Suprapubic skin (tissue), 2 donors: ENCODE measurements around the gene PLAAT2.

ENCODE experiments used
- EP300 ChIP-seq: sonication (generic); formaldehyde crosslinking; IDR thresholded peaks from one replicate; pipeline ENCODE4 v1.6.1; 2017; ENCODE audit warnings: antibody characterized with exemption
- POLR2A ChIP-seq, 2 donors: fragments of 450-650 bp; IDR thresholded peaks; one replicate each; pipeline ENCODE4 v1.6.1; 2017; ENCODE audit warnings: antibody characterized with exemption in 2 of 2, mild to moderate bottlenecking in 2 of 2, moderate library complexity in 2 of 2

GRCh38 chr11:63612181-63612580 lies 49.0 kb upstream of the PLAAT2 start:
- no peak for TF ChIP-seq EP300
- TF ChIP-seq POLR2A (IDR thresholded peaks at IDR 0.05): no peak
